ENCODE data around the gene GABRG3. TPM values are rescaled to one million over a fixed set of nuclear protein-coding genes. Genes with fewer than 3 reads are reported as not detected.
"Not testable (repeated sequence)": the region's sequence is repeated elsewhere in the genome, so short reads cannot be mapped to it uniquely, and the experiment has no call there.

Gene GABRG3
- polyA plus RNA-seq, 2 of the 4 experiments (the other 2 are of a cell fraction) = 0.08 to 0.18 TPM

GRCh38 chr15:26983822-26984221, 12.8 kb downstream of the GABRG3 start:
- 12% methylated on average over 8 of the region's 8 CpGs for WGBS (ENCODE audit: missing lambda C conversion rate)
- Histone ChIP-seq H3K4me2 (no peak overlapping the region), H3K4me3 (no peak overlapping the region), H3K27ac (no peak overlapping the region), H3K9me3 (no peaks in the 10 kb centered on the region), H3K4me1 (no peaks in the 10 kb centered on the region)
- ATAC-seq (peak in 1 of 2 experiments; percentile 62; a peak in 3 of 6 replicates), FAIRE-seq (peak; percentile 13), DNase-seq (ENCODE audit: low read depth in 1 of 2, low spot score in 1 of 2) (peak in 1 of 2 experiments; percentile 27)
- no peak for TF ChIP-seq EHMT2 (IDR thresholded peaks at IDR 0.05; ENCODE audit: low read depth)
- no peak for TF ChIP-seq ESRRA (IDR thresholded peaks at IDR 0.05; ENCODE audit: borderline replicate concordance, low read length)
- no peak for TF ChIP-seq TFCP2L1 (CRISPR knock-in tag; IDR thresholded peaks at IDR 0.05)
- no peak for TF ChIP-seq CBX8 (IDR thresholded peaks at IDR 0.05)
- no peak for TF ChIP-seq MAX (IDR thresholded peaks at IDR 0.05)
- no peak for TF ChIP-seq MAFK (IDR thresholded peaks at IDR 0.05; ENCODE audit: partially characterized antibody)
- no peak for TF ChIP-seq CHD4 (IDR thresholded peaks at IDR 0.05; ENCODE audit: borderline replicate concordance)
- TF ChIP-seq HES2 (IDR thresholded peaks at IDR 0.05) = no peak
- no peak for TF ChIP-seq EP300 (IDR thresholded peaks at IDR 0.05)
- TF ChIP-seq PHF8 (IDR thresholded peaks at IDR 0.05; ENCODE audit: borderline replicate concordance, low read depth) = no peak
- no peak for TF ChIP-seq E2F6 (IDR thresholded peaks at IDR 0.05; ENCODE audit: borderline replicate concordance, low read depth)
- TF ChIP-seq KDM1A (IDR thresholded peaks at IDR 0.05; ENCODE audit: low read depth) = no peak
- TF ChIP-seq CHD2 (IDR thresholded peaks at IDR 0.05; ENCODE audit: low read length, partially characterized antibody) = no peak
- TF ChIP-seq TP53 (CRISPR knock-in tag; IDR thresholded peaks at IDR 0.05) = no peak
- no peak for TF ChIP-seq HOXB5 (CRISPR knock-in tag; IDR thresholded peaks at IDR 0.05)
- ChIA-PET POLR2A (no interaction called here), CTCF (interaction anchor here (1.6 to 8.1 kb wide), 2 partner anchors 11 to 371 kb away, joined by 3 to 46 read pairs; partner anchors contain the start of gene GABRG3)

- ChIA-PET POLR2A (no interaction called here), CTCF (interaction anchor here (1.6 to 8.1 kb wide), 2 partner anchors 12 to 370 kb away, joined by 3 to 46 read pairs; partner anchors contain the start of gene GABRG3)
- Histone ChIP-seq H3K4me1 (no peaks in the 10 kb centered on the region), H3K4me2 (no peak overlapping the region), H3K4me3 (no peak overlapping the region), H3K9me3 (no peaks in the 10 kb centered on the region), H3K27ac (no peak overlapping the region)
- no peak for TF ChIP-seq POLR2AphosphoS2 (conservative IDR thresholded peaks at IDR 0.05; ENCODE audit: low read length)
- DNase-seq (ENCODE audit: low read depth in 1 of 2, low spot score in 1 of 2) = no peak
- no peak for ATAC-seq
- 50% methylated on average over 4 of the region's 4 CpGs for WGBS (ENCODE audit: missing lambda C conversion rate)
- no peak for FAIRE-seq
Measured at GRCh38 chr15:26985050-26985449, 14.1 kb downstream of the GABRG3 start.

GRCh38 chr15:26996250-26996649, 25.3 kb downstream of the GABRG3 start:
- Histone ChIP-seq H3K9me3 (peaks cover 31% of the 10 kb centered on the region), H3K27ac (no peak overlapping the region), H3K4me2 (no peak overlapping the region), H3K4me3 (no peak overlapping the region), H3K4me1 (no peaks in the 10 kb centered on the region)
- TF ChIP-seq ZC3H11A (IDR thresholded peaks at IDR 0.05) (peak; percentile 28; the same call in 1 of the 2 replicates), SMC3 (IDR thresholded peaks at IDR 0.05) (no peak), EP300 (IDR thresholded peaks at IDR 0.05) (no peak)
- ChIA-PET CTCF (no interaction called here), POLR2A (no interaction called here)
- no peak for DNase-seq (ENCODE audit: low read depth in 1 of 2, low spot score in 1 of 2)
- ATAC-seq = no peak
- WGBS (ENCODE audit: missing lambda C conversion rate) = 44% methylated on average over 2 of the region's 2 CpGs
- FAIRE-seq = no peak

GRCh38 chr15:27003003-27003402, 32.0 kb downstream of the GABRG3 start:
- CTCF ChIA-PET = interaction anchor here (0.5 kb wide), 1 partner anchor 9 kb away, joined by 3 read pairs; no protein-coding TSS in a partner anchor

GRCh38 chr15:27004226-27004625, 33.2 kb downstream of the GABRG3 start:
- H3K4me1 ChIP-seq; H3K27ac ChIP-seq; CTCF ChIA-PET; H3K4me2 ChIP-seq; ATAC-seq; DNase-seq (ENCODE audit: low read depth in 1 of 2, low spot score in 1 of 2); POLR2A ChIA-PET; FAIRE-seq; H3K9me3 ChIP-seq; H3K4me3 ChIP-seq: not testable (repeated sequence)
- WGBS (ENCODE audit: missing lambda C conversion rate) = 70% methylated on average over 20 of the region's 24 CpGs

More at GRCh38 chr15:27003003-27003402, 32.0 kb downstream of the GABRG3 start:
- H3K4me1 ChIP-seq; ATAC-seq; H3K4me3 ChIP-seq; H3K27ac ChIP-seq; DNase-seq (ENCODE audit: low read depth in 1 of 2, low spot score in 1 of 2); FAIRE-seq; POLR2A ChIA-PET; H3K9me3 ChIP-seq; H3K4me2 ChIP-seq: not testable (repeated sequence)
- 29% methylated on average over 2 of the region's 4 CpGs for WGBS (ENCODE audit: missing lambda C conversion rate)
